H1 (cell line): ENCODE measurements around the gene TRAPPC2L.

Experiments
- BRCA1 ChIP-seq: IDR thresholded peaks from 2 replicates; pipeline ENCODE4 v1.6.1; 2012; ENCODE audit warnings: low read depth, low read length, improper control_type of control experiment
- CHD1 ChIP-seq: IDR thresholded peaks from 2 replicates; pipeline ENCODE4 v1.6.1; 2012; ENCODE audit warnings: low read depth, low read length, improper control_type of control experiment
- CHD2 ChIP-seq: IDR thresholded peaks from 2 replicates; pipeline ENCODE4 v1.6.1; 2012; ENCODE audit warnings: low read length, improper control_type of control experiment
- JUN ChIP-seq: IDR thresholded peaks from 2 replicates; pipeline ENCODE4 v1.6.1; 2011; ENCODE audit warnings: low read depth, mild to moderate bottlenecking, improper control_type of control experiment, low read length
- TF ChIP-seq, protein P1 (sequence below), 3 experiments: IDR thresholded peaks; 1 replicate in 2 of 3; 2 replicates in 1 of 3; pipeline versions ENCODE4 v1.5.1 to v1.6.1; 2011; ENCODE audit warnings: low read length in 3 of 3, mild to moderate bottlenecking in 3 of 3, inconsistent platforms in 2 of 3, low read depth in 1 of 3, moderate library complexity in 1 of 3; ENCODE audit not compliant: insufficient read depth in 1 of 3; ENCODE audit errors: control extremely low read depth in 1 of 3

DNA sequence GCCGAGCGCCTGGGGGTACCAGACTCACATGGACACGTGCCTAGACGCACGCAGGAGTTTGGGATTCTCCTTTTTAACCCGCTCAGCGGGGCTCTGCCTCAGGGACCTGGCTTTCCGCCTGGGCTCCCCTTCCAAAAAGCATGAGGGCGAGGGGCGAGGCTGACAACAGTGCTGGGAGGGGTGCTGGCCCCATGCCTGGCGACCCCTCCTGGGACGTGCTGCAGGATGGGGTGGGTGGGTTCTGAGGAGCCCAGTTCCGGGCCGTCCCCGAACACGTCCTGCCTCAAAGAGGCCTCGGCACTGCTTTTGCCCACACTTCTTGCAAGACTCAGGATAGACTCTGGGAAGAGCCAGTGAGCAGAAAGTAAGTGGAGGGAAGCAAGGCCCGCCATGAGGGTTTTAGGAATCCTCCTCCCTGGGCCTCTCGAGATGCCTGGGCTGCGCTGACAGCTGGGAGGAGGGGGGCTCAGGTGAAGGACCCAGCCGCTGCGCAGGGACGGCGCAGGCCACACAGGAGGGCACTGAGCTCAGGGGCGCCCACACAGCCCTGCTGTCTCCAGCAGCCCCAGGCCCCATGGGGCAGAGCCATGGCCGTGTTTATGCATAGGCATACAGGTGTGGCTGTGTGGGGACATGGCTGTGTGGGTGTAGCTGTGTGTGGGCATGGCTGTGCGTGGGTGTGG is 24.9 kb downstream of the TRAPPC2L start:
- TF ChIP-seq, protein P1, sequence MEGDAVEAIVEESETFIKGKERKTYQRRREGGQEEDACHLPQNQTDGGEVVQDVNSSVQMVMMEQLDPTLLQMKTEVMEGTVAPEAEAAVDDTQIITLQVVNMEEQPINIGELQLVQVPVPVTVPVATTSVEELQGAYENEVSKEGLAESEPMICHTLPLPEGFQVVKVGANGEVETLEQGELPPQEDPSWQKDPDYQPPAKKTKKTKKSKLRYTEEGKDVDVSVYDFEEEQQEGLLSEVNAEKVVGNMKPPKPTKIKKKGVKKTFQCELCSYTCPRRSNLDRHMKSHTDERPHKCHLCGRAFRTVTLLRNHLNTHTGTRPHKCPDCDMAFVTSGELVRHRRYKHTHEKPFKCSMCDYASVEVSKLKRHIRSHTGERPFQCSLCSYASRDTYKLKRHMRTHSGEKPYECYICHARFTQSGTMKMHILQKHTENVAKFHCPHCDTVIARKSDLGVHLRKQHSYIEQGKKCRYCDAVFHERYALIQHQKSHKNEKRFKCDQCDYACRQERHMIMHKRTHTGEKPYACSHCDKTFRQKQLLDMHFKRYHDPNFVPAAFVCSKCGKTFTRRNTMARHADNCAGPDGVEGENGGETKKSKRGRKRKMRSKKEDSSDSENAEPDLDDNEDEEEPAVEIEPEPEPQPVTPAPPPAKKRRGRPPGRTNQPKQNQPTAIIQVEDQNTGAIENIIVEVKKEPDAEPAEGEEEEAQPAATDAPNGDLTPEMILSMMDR (IDR thresholded peaks at IDR 0.05; ENCODE audit: control extremely low read depth in 1 of 3, insufficient read depth in 1 of 3, low read depth in 1 of 3, low read length in 3 of 3) = no peak
- TF ChIP-seq JUN (no peak), CHD2 (no peak), BRCA1 (no peak), CHD1 (no peak)
